GM18499 (cell line): Measurements from ENCODE around the gene DTWD2.

Experiments
- ATAC-seq: cut with Tn5 transposase; IDR thresholded peaks from one replicate; pipeline ENCODE4 v1.9.1; 2021; ENCODE audit warnings: moderate number of reproducible peaks; ENCODE audit not compliant: insufficient read depth, unreplicated experiment

The DTWD2 gene

GRCh38 chr5:118793652-118794051 lies 194.7 kb downstream of the DTWD2 start:
- ATAC-seq: no peak

- no peak for ATAC-seq
Observed at GRCh38 chr5:118793091-118793490, 195.3 kb downstream of the DTWD2 start.

GRCh38 chr5:118791926-118792734 lies 196.2 kb downstream of the DTWD2 start:
- ATAC-seq: peak; percentile 88

GRCh38 chr5:118789366-118789765 lies 199.0 kb downstream of the DTWD2 start:
- no peak for ATAC-seq

GRCh38 chr5:118788351-118788750 lies 200.0 kb downstream of the DTWD2 start:
- ATAC-seq: no peak
